Lower leg skin (tissue), 3 donors: ENCODE measurements around the gene PLCB1.

ENCODE experiments used
- CTCF ChIP-seq, 3 donors: fragments of 450-650 bp; IDR thresholded peaks; one replicate each; pipeline ENCODE4 v1.5.1; 2016; ENCODE audit warnings: antibody characterized with exemption in 3 of 3, mild to moderate bottlenecking in 3 of 3, moderate library complexity in 2 of 3
- POLR2A ChIP-seq, 2 donors: fragments of 450-650 bp; IDR thresholded peaks; one replicate each; pipeline ENCODE4 v1.6.1; 2016 to 2017; ENCODE audit warnings: antibody characterized with exemption in 2 of 2, mild to moderate bottlenecking in 1 of 2, moderate library complexity in 1 of 2

GRCh38 chr20:8545212-8545611, 413.1 kb downstream of the PLCB1 start:
- TF ChIP-seq CTCF (IDR thresholded peaks at IDR 0.05) = no peak
- no peak for TF ChIP-seq POLR2A (IDR thresholded peaks at IDR 0.05)
